GM18519 (cell line): ENCODE measurements around the gene ACAP1.
"Not testable (repeated sequence)": the region's sequence is repeated elsewhere in the genome, so short reads cannot be mapped to it uniquely, and the experiment has no call there.

Experiments
- ATAC-seq: cut with Tn5 transposase; IDR thresholded peaks from one replicate; pipeline ENCODE4 v1.9.1; 2021; ENCODE audit warnings: mild to moderate bottlenecking, moderate library complexity; ENCODE audit not compliant: unreplicated experiment, low FRiP score

The ACAP1 gene

GRCh38 chr17:7327056-7327455, 9.3 kb upstream of the ACAP1 start:
- no peak for ATAC-seq

GRCh38 chr17:7327501-7327900, 8.8 kb upstream of the ACAP1 start:
- no peak for ATAC-seq

GRCh38 chr17:7328009-7328408, 8.3 kb upstream of the ACAP1 start:
- no peak for ATAC-seq

GRCh38 chr17:7328840-7329373, 7.4 kb upstream of the ACAP1 start, which contains the start of gene NEURL4:
NEURL4 (minus strand) TSS chr17:7329335; CDS start chr17:7329312, 23 bp downstream.
- peak; percentile 43 for ATAC-seq

- ATAC-seq: peak; percentile 40
Measured at GRCh38 chr17:7329374-7329996, 6.8 kb upstream of the ACAP1 start.

GRCh38 chr17:7329997-7330637, 6.2 kb upstream of the ACAP1 start:
- peak; percentile 16 for ATAC-seq

GRCh38 chr17:7330638-7331015, 5.7 kb upstream of the ACAP1 start:
- ATAC-seq: no peak

GRCh38 chr17:7332111-7332510, 4.2 kb upstream of the ACAP1 start:
- ATAC-seq: no peak

- not testable (repeated sequence) for ATAC-seq
Measured at GRCh38 chr17:7332600-7333069, 3.7 kb upstream of the ACAP1 start.

- ATAC-seq: no peak
Measured at GRCh38 chr17:7334938-7335538, 1.3 kb upstream of the ACAP1 start.

GRCh38 chr17:7335765-7336164, 564 bp upstream of the ACAP1 start:
- ATAC-seq: not testable (repeated sequence)

GRCh38 chr17:7337600-7337999, 1.3 kb downstream of the ACAP1 start:
- ATAC-seq: not testable (repeated sequence)

- no peak for ATAC-seq
Measured at GRCh38 chr17:7340179-7340578, 3.9 kb downstream of the ACAP1 start.

- no peak for ATAC-seq
Measured at GRCh38 chr17:7341842-7342241, 5.5 kb downstream of the ACAP1 start.

GRCh38 chr17:7343250-7343649, 6.9 kb downstream of the ACAP1 start:
- ATAC-seq: no peak

- ATAC-seq: no peak
Measured at GRCh38 chr17:7346761-7347614, 10.7 kb downstream of the ACAP1 start.

- no peak for ATAC-seq
Measured at GRCh38 chr17:7347630-7348477, 11.5 kb downstream of the ACAP1 start.

- no peak for ATAC-seq
Measured at GRCh38 chr17:7348478-7349242, 12.3 kb downstream of the ACAP1 start.
